Measurements from ENCODE around the gene C20orf144. TPM values are rescaled to one million over a fixed set of nuclear protein-coding genes. Genes with fewer than 3 reads are reported as not detected.

Gene C20orf144
- total and polyA plus RNA-seq, 9 of the 15 experiments (the other 6 are each of a cell fraction or from before 2014, with no cell fraction given) = 0.04 to 0.23 (median 0.11) TPM; not detected in 2

- TF ChIP-seq ZFP1 (CRISPR knock-in tag; IDR thresholded peaks at IDR 0.05) = no peak
- peak; percentile 68 for TF ChIP-seq HMGN3 (IDR thresholded peaks at IDR 0.05; ENCODE audit: borderline replicate concordance, extremely low read depth, insufficient read length, low read depth, low read length)
- TF ChIP-seq HIVEP1 (CRISPR knock-in tag; IDR thresholded peaks at IDR 0.05) = no peak
- TF ChIP-seq ELF2 (CRISPR knock-in tag; IDR thresholded peaks at IDR 0.05) = no peak; the same call in 1 of the 2 replicates
- TF ChIP-seq, protein P1, sequence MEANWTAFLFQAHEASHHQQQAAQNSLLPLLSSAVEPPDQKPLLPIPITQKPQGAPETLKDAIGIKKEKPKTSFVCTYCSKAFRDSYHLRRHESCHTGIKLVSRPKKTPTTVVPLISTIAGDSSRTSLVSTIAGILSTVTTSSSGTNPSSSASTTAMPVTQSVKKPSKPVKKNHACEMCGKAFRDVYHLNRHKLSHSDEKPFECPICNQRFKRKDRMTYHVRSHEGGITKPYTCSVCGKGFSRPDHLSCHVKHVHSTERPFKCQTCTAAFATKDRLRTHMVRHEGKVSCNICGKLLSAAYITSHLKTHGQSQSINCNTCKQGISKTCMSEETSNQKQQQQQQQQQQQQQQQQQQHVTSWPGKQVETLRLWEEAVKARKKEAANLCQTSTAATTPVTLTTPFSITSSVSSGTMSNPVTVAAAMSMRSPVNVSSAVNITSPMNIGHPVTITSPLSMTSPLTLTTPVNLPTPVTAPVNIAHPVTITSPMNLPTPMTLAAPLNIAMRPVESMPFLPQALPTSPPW (CRISPR knock-in tag; IDR thresholded peaks at IDR 0.05) = peak; percentile 72
- TF ChIP-seq ZBTB11 (CRISPR knock-in tag; IDR thresholded peaks at IDR 0.05) = 0 out of 6 replicates have a peak, but pooled peaks of 1 of the 3 experiments have one; percentile 43
- no peak for TF ChIP-seq ZNF699 (CRISPR knock-in tag; IDR thresholded peaks at IDR 0.05; ENCODE audit: insufficient replicate concordance)
- no peak for TF ChIP-seq ZFP91 (CRISPR knock-in tag; IDR thresholded peaks at IDR 0.05)
- no peak for TF ChIP-seq ETV1 (tag; conservative IDR thresholded peaks at IDR 0.05; ENCODE audit: low read depth)
- no peak for TF ChIP-seq HDAC8 (tag; IDR thresholded peaks at IDR 0.05)
These were observed 12.4 kb downstream of the C20orf144 start, which contains the start of gene NECAB3 (continued) for GRCh38 chr20:33674294-33675135.

All from K562 (cell line).